Neural progenitor cell (in vitro differentiated cells): ENCODE measurements around the gene CENPB.

Source experiments
- CTCF ChIP-seq: fragments of 200-600 bp; sonication (generic); IDR thresholded peaks from 2 replicates; pipeline ENCODE4 v1.5.1; 2017; ENCODE audit warnings: antibody characterized with exemption, mild to moderate bottlenecking
- EZH2 ChIP-seq: fragments of 200-600 bp; sonication (generic); IDR thresholded peaks from 2 replicates; pipeline ENCODE4 v1.6.1; 2017; ENCODE audit warnings: antibody characterized with exemption, mild to moderate bottlenecking, moderate library complexity
- EZH2phosphoT487 ChIP-seq: fragments of 200-600 bp; sonication (generic); IDR thresholded peaks from 2 replicates; pipeline ENCODE4 v1.6.1; 2017; ENCODE audit warnings: antibody characterized with exemption

DNA sequence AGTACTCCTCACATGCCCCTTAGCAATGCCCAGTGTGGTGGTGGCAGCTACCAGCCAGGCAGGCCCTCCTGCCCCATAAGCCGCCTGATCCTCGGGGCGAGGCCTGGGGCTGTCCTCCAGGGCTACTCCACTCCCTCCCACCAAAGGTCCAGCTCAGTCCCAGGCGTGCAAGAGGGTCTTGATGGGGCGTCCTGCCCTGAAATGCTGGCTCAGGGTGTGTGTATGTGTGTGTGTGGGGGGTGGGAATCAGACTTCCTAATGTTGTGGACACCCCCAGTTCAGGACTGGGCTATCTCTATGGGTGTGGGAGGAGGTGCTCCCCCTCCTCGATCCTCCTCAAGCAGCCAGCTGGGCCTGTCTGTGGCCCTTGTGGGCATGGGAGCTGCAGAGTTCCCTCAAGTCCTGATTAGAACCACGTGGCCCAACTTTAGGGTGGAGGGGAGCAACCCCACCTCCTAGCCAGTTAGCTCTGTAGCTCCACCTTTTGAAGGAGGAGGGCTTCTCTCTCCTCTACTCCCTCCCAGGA is 46.6 kb downstream of the CENPB start:
- TF ChIP-seq CTCF (no peak), EZH2 (no peak), EZH2phosphoT487 (no peak)
